ENCODE results near the gene SLMAP.

DNA sequence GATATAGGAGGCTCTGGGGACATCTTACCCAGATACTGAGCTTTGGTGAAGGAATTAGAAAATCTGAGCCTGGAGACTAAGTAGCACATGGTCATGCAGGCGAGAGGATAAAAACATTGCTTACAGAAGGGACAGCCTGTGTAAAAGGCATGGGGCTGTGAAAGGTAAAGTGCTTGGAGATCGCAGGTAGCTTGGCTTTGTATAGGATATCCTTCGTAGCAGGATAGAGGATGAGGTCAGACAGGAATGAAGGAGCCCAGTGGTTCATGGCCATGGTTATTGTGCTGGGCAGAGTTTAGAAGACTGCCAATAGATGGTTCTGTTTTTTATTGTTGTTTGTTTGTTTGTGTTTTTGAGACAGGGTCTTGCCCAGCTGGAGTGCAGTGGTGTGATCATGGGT lies 82.5 kb downstream of the SLMAP start:
- TF ChIP-seq GATA2 (IDR thresholded peaks at IDR 0.05; ENCODE audit: low read depth, low read length) = no peak
- TF ChIP-seq GATA3 (IDR thresholded peaks at IDR 0.05; ENCODE audit: low read depth, low read length) = no peak

Measured in SH-SY5Y (cell line).